Lung (tissue), 12 donors: ENCODE data around the gene COA7. TPM values are rescaled to one million over a fixed set of nuclear protein-coding genes. Genes with fewer than 3 reads are reported as not detected.

Experiments used
- ATAC-seq: fragments of 200-7000 bp; cut with Tn5 transposase; one replicate; pipeline ENCODE4 v1.9.1; 2020; ENCODE audit warnings: moderate number of reproducible peaks; ENCODE audit not compliant: insufficient read depth, low FRiP score
- DNase-seq, 3 donors: peaks; one replicate each; pipeline ENCODE4 v3.0.0-alpha.2; 2013 to 2017
- H3K27ac ChIP-seq, 2 donors: one replicate each; pipeline ENCODE4 v1.5.1; 2013; ENCODE audit warnings: mild to moderate bottlenecking in 2 of 2, moderate library complexity in 2 of 2, control low read depth in 1 of 2, inconsistent platforms in 1 of 2, low read depth in 1 of 2, low read length in 1 of 2
- H3K27me3 ChIP-seq, 3 donors: one replicate each; pipeline ENCODE4 v1.5.1; 2013; ENCODE audit warnings: low read length in 2 of 3; ENCODE audit not compliant: control insufficient read depth in 3 of 3, insufficient read depth in 3 of 3
- H3K36me3 ChIP-seq, 4 donors: one replicate each; pipeline ENCODE4 v1.5.1; 2013; ENCODE audit warnings: low read length in 4 of 4, mild to moderate bottlenecking in 1 of 4, moderate library complexity in 1 of 4; ENCODE audit not compliant: control insufficient read depth in 4 of 4, insufficient read depth in 4 of 4
- H3K4me1 ChIP-seq, 5 donors: one replicate each; pipeline ENCODE4 v1.5.1; 2013; ENCODE audit warnings: low read length in 5 of 5, mild to moderate bottlenecking in 2 of 5, moderate library complexity in 1 of 5; ENCODE audit not compliant: control insufficient read depth in 5 of 5, insufficient read depth in 5 of 5
- H3K4me3 ChIP-seq: one replicate; pipeline ENCODE4 v1.5.1; 2013; ENCODE audit warnings: mild to moderate bottlenecking, control low read depth, moderate library complexity
- H3K9ac ChIP-seq, 2 donors: one replicate each; pipeline ENCODE4 v1.5.1; 2013; ENCODE audit warnings: low read length in 2 of 2, control low read depth in 1 of 2; ENCODE audit not compliant: insufficient read depth in 1 of 2
- H3K9me3 ChIP-seq, 4 donors: one replicate each; pipeline ENCODE4 v1.5.1; 2013; ENCODE audit warnings: low read length in 3 of 4, mild to moderate bottlenecking in 1 of 4, moderate library complexity in 1 of 4; ENCODE audit not compliant: control insufficient read depth in 4 of 4, insufficient read depth in 3 of 4
- WGBS, 2 donors: extraction: QIAGEN DNeasy Blood & Tissue Kit; methylation state at CpG; one replicate each; pipeline ENCODE4 v1.1.7; 2013; 5-methylcytosine and 5-hydroxymethylcytosine counted together
- polyA plus RNA-seq, 2 donors: library from polyadenylated mRNA; stranded (reverse); fragments of 200-250 nt; gene quantifications; one replicate each; pipeline ENCODE4 v1.2.1, GENCODE V29; 2013
- total RNA-seq, 2 donors: library from RNA; depleted of rRNA in 1 of 2; stranded (reverse); fragments of >200 nt in 1 of 2; gene quantifications; one replicate each; pipeline ENCODE4 v1.2.1, GENCODE V29; 2014 to 2021
- TF ChIP-seq, protein P1 (sequence below): IDR thresholded peaks from 2 replicates; pipeline ENCODE4 v1.5.1; 2012; ENCODE audit warnings: mild to moderate bottlenecking; ENCODE audit errors: control extremely low read depth, extremely low read depth
- donor health status: control.
- donor health status: control.
- donor health status: Bipolar disorder and iron deficiency.
- donor health status: healthy.
- donor health status: DM: yes; HTN: yes; CAD: no.

COA7 gene
- total and polyA plus RNA-seq, 4 donors = 4.8 to 20.4 (median 8.5) TPM

GRCh38 chr1:52727114-52727586, 29.0 kb upstream of the COA7 start:
- Histone ChIP-seq H3K4me3 (peak overlapping the region; percentile 78), H3K4me1 (peaks cover 0 to 14% (median 11%) of the 10 kb centered on the region in 5 donors), H3K27ac (peak overlapping the region; percentile 15 to 99), H3K9ac (peak overlapping the region; percentile 69 to 95), H3K27me3 (no peaks in the 10 kb centered on the region), H3K9me3 (no peaks in the 10 kb centered on the region), H3K36me3 (peaks cover 0 to 2% (median 0%) of the 10 kb centered on the region in 4 donors)
- 1% methylated on average over 14 of the region's 14 CpGs for WGBS, 2 donors
- peak; percentile 28 to 32 (median 28) for DNase-seq
- ATAC-seq = no peak
- TF ChIP-seq, protein P1, sequence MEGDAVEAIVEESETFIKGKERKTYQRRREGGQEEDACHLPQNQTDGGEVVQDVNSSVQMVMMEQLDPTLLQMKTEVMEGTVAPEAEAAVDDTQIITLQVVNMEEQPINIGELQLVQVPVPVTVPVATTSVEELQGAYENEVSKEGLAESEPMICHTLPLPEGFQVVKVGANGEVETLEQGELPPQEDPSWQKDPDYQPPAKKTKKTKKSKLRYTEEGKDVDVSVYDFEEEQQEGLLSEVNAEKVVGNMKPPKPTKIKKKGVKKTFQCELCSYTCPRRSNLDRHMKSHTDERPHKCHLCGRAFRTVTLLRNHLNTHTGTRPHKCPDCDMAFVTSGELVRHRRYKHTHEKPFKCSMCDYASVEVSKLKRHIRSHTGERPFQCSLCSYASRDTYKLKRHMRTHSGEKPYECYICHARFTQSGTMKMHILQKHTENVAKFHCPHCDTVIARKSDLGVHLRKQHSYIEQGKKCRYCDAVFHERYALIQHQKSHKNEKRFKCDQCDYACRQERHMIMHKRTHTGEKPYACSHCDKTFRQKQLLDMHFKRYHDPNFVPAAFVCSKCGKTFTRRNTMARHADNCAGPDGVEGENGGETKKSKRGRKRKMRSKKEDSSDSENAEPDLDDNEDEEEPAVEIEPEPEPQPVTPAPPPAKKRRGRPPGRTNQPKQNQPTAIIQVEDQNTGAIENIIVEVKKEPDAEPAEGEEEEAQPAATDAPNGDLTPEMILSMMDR = no peak

DNA sequence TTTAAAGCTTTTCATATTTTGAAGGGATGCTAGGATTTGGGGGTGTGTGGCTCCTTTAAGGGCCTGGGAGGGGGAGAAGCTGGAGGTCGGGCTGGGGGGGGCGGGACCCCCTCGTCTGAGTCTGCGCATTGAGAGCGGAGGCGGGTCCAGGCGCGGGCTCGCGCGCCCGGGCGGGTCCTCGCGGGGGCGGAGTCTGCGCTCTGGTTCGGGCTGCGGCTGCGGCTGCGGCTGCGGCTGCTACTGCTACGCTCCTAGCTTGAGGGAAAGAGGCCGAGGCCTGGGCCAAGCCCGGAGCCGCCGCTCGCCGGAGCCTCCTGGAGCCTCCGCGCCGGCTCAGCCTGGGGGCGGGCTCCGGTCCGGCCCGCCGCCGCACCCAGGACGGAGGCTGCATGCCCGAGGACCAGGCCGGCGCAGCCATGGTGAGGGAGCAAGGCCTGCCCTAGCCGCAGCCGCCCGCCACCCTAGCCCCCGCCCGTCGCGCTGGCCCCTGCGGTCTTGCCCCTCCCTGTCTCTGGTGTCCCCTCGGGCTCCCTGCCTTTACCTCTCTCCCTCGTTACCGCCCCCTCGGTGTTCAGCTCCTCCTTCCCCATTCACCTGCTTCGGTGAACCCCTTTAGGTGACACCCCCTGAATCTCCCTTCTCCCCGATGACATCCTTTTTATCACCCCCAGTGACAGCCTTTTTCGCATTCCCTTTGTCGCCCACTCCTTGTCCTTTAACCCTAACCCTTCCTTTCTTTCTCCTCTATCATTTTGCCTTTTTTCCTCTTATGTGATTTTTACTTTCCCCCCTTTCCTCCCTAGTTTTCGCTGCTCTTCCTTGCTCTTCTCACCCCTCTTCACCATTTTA, 28.3 kb upstream of the COA7 start, which contains the start of gene ZYG11B:
Gene ZYG11B (plus strand): TSS at position 189 of the 849 bp plus-strand sequence. CDS start 201 bp downstream, at position 390.
- Histone ChIP-seq H3K27me3 (no peaks in the 10 kb centered on the region), H3K36me3 (no peaks in the 10 kb centered on the region), H3K4me3 (peak within 1 kb of the TSS; percentile 78), H3K27ac (peak within 1 kb of the TSS; percentile 91 to 99), H3K9me3 (no peaks in the 10 kb centered on the region), H3K9ac (peak within 1 kb of the TSS; percentile 93 to 95), H3K4me1 (peaks cover 0 to 14% (median 11%) of the 10 kb centered on the region in 5 donors)
- TF ChIP-seq, protein P1 = no peak
- WGBS, 2 donors = 0 to 1% methylated on average over 26 to 59 of the region's 59 CpGs
- DNase-seq (peak; percentile 90 to 95 (median 95)), ATAC-seq (peak; percentile 94)

DNA sequence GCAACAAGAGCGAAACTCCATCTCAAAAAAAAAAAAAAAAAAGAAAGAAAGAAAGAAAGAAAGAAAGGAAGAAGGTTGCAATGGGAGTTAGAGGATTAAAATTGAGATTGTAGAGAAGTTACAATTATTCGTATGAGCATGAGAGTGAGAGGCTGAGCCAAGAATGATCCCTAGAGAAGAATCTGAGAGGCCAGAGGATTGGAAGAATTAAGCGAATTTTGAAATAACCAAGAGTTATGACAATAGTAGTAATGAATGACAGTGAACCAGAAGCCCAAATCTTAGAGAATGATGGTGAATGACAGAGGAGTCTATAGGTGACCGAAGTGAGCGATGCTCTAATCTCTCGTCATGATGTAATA, 27.7 kb upstream of the COA7 start:
- H3K27me3 ChIP-seq = no peaks in the 10 kb centered on the region
- DNase-seq = no peak
- no peak overlapping the region for H3K4me3 ChIP-seq
- no peaks in the 10 kb centered on the region for H3K9me3 ChIP-seq
- peak overlapping the region in 1 of 2 donors; percentile 93 for H3K9ac ChIP-seq
- no peak for ATAC-seq
- H3K36me3 ChIP-seq = no peaks in the 10 kb centered on the region
- WGBS, 2 donors = 6 to 12% methylated on average over 5 to 6 of the region's 6 CpGs
- H3K4me1 ChIP-seq = peaks cover 0 to 14% (median 11%) of the 10 kb centered on the region in 5 donors
- peak overlapping the region in 1 of 2 donors; percentile 49 for H3K27ac ChIP-seq
- TF ChIP-seq, protein P1 = no peak
